ENCODE data around the gene AP1AR.

The AP1AR gene

DNA sequence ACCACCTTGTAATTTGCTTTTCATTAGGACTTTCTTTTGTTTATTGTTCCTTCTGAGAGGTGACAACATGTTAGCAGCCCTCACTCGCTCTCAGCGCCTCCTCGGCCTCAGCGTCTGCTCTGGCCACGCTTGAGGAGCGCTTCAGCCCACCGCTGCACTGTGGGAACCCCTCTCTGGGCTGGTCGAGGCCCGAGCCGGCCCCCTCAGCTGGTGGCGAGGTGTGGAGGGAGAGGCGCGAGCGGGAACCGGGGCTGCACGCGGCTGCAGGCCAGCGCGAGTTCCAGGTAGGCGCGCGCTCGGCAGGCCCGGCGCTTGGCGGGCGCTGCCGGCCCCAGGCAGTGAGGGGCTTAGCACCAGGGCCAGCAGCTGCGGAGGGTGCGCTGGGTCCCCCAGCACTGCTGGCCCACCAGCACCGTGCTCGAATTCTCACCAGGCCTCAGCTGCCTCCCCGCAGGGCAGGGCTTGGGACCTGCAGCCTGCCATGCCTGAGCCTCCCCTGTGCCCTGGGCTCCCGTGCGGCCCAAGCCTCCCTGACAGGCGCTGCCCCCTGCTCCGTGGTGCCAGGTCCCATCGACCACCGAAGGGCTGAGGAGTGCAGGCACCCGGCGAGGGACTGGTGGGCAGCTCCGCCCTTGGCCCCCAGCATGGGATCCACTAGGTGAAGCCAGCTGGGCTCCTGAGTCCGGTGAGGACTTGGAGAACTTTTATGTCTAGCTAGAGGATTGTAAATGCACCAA lies 9.2 kb upstream of the AP1AR start:
- DNase-seq (ENCODE audit: low read depth): no peak

DNA sequence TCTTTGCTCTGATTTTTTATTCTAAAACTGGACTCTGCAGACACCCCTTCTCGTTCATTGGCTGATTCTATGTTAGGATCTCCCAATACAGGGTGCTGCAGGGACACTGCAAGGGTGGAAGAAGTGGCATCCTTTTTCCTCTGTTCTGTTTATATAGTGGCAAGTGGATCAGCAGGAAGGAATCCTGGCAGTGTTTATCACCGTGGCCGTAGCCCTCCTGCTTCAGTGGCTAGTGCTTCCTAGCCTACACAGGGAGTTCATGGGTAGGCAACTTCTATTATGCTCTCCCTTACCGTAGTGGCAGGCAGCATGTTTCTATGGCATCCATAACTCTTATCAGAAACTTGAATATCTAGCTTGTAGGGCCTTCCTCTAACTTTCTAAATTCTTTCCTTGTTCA lies 6.4 kb upstream of the AP1AR start:
- no peak for DNase-seq (ENCODE audit: low read depth)

DNA sequence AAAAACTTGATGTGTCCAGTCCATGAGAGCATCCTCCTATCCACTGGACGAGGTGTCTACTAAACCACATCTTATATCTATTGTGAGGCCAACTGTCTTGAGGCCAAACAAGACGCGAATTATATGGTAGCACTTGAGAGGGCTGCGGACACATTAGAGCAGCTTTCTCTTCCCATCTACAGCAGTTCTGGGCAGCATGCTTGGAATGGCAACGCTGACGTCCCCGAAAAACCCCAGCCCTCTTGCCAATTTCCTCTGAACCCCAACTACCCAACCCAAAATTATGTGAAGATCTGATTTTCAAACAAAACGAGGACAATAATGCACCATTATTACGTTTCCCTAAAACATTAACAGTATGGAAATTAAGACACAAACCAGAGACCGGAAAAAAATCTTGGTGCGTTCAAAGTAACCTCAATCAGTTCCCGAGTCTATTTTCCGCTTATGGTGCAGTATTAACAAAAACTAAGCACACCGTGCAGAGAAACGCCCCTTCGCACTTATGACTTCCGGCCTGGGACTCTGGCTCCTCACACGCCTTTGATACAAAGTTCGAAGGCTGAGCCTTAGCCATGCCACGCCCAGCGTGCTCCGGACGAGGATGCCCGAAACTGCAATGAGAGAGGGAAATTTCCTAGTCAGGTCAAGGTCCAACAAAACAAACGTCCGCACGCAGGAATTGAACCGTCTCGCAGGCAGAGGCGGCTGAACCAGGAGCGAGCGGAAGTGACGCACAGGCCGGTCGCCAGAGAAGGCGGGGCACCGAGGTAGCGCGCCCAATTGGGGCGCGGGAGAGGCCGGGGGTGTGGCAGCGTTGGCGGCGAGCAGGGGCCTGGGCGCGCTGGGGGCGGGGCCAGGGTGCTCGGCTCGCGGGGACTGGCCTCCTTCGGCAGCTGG lies 458 bp upstream of the AP1AR start:
- peak; percentile 94 for DNase-seq (ENCODE audit: low read depth)

DNA sequence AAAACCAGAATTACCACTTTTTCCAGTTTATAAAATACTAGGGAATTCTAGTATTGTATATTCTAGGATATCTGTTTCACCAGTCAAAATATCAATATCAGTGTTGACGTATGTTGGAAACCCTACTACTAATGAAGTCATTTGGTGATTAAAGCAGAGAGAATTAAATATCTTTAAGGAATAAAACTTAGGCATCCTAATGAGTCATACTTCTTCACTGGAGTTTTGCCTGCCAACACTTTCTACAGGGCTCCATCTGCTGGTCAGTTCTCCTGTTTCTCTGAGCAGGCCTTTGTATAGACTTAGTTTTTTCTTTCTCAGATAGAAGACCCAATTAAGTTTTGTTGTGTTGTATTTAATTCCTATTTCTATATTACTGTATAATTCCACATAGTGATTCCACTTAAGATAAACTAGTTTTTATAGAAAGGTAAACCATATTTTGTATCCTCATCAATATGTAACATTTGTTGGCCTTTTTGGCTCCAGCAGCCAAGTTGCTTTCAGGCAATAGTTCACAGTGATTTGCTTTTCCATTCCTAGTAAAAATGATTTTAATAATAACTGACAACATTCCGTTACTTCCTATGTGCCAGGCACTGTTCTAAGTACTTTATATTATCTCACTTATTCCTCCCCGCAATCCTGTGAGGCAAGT lies 3.5 kb downstream of the AP1AR start:
- peak; percentile 41 for DNase-seq (ENCODE audit: low read depth)

DNA sequence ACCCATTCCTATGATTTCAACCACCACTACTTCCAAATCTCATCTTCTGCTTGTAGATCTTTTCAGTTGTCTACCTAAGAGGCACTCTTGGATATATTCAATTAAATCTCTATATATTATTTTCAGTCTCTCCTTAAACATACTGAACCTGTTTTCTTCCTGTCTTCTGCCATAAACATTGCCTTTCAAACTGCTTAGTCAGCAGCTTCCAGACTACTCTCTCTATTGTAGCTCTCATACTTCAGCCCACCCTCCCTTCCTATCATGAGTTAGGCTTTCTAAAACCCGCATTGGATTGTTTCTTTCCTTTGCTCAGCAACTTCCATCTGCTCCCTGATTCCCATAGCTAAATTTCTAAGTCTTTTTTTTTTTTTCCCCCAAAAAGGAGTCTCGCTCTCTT lies 4.5 kb downstream of the AP1AR start:
- no peak for DNase-seq (ENCODE audit: low read depth)

DNA sequence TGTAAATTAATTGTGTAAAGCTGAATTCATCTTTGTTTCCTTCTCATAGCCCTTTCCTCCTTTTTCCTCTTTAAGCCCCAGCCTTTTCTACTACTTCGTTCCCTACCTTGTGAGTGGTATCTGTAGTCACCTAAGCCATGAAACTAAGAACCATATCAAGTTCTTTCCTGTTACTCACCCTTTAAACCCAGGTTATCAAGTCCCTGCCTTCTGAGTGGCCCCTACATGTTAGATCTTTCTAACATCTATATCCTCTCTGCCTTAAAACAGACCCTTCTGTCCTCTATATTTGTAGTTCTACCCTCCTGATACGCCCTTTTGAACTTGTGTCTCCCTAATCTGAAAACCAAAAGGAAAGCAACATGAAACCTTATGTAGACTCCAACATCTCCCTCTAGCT lies 7.2 kb downstream of the AP1AR start:
- DNase-seq (ENCODE audit: low read depth): no peak

DNA sequence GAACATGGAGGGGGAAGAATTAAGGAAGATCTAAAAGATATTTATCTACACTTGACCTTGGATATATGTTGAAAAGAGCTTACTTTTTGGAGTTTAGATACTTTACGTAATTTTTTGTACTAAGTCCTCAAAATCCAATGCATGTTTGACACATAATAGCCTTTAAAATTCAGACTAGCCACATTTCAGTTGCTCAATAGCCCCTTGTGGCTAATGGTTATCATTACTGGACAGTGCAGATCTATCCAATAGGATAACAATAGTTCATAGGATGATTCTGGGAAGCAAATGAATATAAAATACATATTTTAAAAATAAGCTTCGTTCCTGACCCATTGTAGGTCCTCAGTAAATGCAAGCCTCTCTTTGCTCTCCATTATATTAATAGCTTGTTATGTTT lies 13.8 kb downstream of the AP1AR start:
- no peak for DNase-seq (ENCODE audit: low read depth)

DNA sequence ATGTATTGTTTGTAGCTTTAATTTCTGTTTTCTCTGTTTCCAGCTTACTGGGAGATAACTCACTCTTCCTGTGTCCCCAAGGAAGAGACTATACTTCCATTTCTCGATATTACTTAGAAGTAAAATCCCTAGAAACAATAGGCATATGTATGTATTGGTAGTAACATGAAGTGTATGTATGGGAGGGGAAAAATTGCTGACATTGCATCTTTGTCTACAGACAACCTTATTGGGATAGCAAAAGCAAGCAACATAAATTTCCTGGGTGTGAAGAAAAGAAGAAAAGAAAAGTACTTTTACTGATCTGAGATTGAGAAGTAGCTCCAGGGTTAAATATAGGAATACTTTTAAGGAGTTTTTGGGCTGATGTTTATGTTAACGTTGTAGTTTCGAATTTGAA lies 15.4 kb downstream of the AP1AR start:
- no peak for DNase-seq (ENCODE audit: low read depth)

DNA sequence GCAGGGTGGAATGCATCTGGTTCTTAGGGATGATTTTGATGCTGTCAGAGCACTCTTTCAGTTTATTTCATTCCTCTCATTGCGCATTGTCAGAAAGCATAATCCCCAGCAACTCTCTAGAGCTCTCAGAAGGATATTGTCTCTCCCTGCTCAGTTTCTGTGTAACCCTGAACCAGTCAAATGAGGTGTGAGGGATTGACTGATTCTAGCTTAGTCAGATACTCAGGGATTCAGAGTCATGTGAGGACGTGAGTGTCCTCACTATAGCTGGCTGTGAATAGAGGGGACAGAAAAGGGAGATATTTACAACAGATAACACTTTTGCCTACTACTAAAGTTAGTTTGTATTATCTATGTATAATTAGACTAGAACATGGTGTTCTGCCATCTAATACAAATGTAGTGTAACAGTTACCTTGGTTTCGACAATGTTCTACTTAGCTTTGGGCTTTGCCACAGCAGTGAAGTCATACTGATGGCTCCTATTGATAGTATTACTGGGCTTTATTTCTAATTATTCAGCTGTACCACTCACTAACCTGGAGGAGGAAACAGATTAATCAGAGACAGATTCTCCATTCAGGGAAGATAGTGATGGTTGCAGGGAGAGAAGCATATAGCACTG lies 19.5 kb downstream of the AP1AR start:
- no peak for DNase-seq (ENCODE audit: low read depth)

DNA sequence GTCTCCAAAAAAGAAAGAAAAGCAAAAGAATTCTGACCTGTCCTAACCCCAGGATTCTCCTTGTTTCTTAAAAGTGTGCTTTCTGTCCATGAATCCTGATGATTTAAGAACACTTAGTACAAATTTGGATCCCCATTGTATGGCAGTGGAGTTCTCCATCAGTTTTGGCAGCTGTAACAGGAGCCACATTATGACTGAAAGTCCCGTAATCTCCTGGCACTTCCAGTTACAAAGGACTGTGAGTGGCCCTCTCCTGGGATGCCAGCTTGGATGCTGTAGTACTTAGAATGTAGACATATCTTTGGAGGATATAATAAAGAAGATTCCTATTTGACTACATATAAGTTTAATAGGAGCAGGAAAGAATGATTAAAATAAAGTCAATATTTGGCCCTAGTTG lies 20.6 kb downstream of the AP1AR start:
- no peak for DNase-seq (ENCODE audit: low read depth)

DNA sequence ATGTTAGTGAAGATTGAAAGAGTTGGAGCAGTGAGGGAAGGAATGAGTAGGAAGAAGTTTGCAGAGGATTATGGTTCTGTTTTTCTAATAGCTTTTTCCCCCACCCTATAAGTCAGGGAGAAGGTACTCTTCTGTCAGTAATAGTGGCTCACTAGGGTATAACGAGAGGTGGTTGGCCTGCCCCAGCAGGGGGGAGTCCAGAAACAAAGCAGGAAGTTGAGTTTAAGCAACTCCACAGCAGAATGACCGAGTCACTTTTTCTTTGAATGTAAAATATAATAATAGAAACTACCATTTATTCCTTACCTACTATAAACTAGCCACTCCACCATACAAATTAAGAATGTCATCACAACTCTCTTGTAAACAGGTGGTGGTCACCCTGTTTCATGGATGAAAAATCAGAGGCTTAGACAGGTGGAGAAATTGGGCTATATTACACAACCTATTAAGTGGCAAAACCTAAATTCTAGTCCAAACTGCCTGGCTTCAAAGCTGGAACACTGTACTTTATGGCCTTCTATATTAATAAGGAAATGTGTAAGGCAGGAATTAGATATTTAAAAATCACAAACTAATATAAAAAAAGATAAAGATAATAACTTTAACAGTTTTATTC lies 21.9 kb downstream of the AP1AR start:
- no peak for DNase-seq (ENCODE audit: low read depth)

DNA sequence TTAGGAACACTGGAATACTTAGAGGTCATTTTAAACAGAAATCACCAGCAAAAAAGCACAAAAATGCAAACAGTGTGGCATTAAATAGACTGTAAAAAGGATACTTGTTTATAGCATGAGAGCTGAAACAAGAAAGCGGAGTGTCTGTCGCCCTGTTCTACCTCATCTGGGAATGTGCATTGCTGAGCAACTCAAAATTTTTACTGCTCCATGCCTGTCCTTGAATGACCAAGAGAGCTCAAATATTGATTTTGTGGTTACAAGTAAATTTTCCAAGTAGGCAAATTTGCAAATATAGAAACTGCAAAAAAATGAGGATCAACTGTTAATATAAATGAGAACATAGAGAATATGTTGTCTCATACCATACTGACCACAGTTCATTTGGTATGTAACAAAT lies 25.5 kb downstream of the AP1AR start:
- no peak for DNase-seq (ENCODE audit: low read depth)

DNA sequence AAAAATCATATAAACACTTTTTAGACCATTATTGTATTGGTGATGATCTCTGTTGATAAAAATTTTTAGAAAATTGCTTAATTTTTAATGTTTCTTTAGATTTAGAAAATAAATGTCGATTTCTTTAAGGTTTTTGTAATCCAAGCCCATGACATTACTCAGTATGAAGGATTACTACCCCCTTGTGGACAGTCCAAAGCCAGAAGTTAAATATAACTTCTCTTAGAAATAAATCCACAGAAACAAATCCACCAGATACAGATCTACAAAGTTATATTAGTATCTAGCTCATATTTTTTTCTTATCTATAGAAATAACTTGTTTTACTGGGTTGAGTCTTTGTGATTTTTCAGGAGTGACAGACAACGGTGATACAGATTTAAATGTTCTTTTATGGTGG lies 35.2 kb downstream of the AP1AR start:
- DNase-seq (ENCODE audit: low read depth): no peak

DNA sequence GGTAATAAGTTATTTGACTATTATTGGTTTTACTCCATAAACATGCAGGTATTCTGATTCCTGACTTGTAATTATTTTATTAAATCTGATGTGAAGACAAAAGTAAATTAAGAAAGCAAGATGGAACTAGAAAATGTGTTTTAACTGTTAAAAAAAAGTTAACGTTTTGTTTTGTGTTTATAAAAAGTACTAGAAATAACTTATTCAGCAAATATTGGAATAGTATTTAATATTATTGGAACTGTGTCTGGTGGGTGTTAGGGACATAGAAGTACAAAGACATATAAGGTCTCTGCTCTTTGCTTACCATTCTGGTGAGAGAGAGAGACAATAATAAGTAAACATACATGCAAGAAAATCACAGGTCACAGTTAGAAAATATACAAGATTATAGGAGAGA lies 38.5 kb downstream of the AP1AR start:
- DNase-seq (ENCODE audit: low read depth): no peak

DNA sequence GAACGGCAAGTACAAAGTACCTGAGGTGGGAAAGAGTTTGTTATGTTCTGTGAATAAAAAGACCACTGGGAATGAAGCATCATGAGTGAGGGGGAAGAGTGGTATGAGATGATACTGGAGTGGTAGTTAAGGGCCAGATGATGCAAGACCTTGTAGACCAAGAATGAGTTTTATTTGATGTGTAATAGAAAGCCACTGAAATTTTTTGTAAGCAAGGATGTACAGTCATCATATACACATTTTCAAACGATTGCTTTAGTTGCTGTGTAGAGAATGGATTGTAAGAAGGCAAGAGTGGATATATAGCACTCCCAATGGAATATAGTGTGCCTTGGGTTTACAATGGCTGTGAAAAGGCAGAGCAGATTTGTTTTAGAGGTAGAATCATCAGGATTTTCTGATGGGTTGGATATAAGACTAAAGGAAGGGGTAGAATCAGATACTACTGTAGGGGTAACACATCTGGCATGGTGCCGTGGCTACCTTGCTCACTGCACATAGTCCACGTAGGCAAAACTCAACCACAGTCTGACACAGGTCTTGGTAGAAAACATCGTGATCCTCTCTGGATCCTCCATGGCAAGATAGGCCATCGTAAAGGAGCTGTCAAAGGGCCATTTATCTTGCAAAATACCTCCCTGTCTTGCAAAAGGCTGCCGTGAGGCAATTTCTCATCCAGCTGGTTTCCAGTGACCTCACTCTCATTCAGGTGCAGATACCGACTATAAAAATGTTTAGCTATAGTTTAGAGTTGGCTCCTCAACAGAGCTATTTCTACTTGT lies 39.2 kb downstream of the AP1AR start:
- DNase-seq (ENCODE audit: low read depth): no peak

DNA sequence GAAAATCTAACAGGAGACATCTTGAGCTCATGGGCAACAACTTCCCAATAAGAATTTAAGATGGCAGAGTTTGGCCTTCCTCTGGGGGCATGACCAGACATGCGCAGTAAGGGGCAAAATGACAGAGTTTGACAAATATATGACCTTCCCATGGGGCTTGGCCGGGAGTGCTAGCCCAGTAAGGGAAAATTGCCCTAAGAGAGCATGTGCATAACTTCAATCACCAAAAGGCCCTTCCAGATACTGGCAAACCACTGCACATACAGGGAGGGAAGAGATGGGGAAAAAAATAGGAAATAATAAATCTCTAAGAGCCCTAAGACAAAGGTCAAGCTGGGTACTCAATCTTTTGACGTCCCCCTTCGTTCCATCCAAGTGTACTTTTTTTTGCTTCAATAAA lies 40.7 kb downstream of the AP1AR start:
- no peak for DNase-seq (ENCODE audit: low read depth)

DNA sequence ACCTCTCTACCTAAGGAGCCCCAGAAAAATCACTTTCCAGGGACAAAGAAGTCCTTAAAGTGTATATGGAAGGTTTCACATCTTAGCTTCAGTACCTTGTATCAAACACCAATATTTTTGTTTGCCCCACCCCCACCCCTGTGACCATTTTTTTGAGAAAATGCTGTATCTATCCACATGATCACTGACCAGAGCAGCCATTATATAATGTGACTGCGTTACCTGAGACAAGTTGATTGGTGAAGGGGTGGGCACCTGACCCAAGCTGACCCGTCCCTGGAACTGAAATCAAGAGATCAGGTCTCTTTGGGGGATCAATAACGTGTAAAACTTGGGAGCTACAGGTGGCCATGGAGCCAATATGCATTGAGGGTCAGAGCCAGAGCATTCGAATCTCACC lies 43.4 kb downstream of the AP1AR start:
- DNase-seq (ENCODE audit: low read depth): no peak

DNA sequence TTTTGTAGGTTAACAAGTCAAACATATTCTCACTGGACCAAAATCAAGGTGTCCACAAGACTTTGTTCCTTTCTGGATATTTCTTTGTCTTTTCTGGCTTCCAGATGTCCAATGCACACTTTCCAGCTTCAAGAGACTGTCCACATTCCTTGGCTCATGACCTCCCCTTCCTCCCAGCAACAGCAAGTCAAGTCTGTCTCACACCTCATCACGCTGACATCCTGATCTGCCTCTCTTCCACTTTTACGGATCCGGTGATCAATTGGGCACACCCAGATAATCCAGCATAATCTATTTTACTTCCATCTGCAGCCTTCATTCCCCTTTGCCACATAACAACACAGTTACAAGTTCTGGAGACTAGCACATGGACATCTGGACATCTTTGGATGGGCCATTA lies 44.5 kb downstream of the AP1AR start:
- DNase-seq (ENCODE audit: low read depth): no peak

DNA sequence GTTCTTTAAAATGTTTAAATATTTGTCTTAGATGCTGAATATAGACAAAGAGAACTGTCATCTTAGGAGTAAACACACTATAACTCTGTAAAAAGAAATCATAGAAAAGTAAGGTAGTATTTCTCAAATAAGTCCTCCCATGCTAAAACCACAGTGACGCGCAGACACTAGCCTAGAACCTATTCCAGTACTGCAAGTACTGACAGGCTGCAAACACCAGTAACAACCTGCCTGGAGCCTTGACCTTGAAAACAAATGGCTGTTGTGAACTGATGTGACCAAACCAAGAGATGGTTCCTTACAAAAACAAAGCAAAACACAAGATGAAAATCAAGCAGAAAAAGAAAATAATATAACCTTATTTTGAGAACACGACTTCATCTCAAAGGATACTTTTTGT lies 45.6 kb downstream of the AP1AR start:
- DNase-seq (ENCODE audit: low read depth): no peak

DNA sequence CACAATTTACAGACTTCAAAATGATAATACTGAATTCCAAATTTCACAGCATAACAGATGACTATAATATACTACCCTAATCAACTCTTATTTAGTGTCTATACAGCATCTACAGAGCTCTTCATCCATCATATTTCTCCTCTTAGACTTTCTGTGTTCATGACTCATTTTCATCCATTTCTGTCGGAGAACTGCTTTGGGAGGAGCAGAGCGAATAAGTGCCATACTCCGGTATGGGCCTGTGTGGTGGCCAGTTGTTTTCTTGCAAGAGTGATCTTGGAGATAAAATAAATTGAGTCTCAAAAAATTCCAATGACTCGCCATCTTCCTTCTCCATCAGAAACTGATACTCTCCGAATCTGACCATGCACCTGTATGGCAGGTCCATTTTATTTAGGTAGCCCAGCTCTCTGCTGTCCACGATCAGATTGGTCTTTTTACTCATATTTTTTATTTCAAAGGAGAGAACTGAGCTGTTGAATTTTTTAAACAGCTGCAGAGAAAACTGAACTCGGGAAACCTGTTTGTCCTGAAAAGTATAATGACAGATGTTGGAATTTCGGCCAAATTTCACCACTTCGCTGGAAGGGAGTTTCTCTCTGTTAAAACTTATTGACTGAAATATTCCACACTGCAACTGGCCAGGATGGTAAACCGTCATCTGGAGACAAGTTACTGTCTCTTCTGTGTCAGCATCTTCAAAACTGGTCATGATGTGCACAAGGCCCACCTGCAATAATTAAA lies 46.3 kb downstream of the AP1AR start:
- no peak for DNase-seq (ENCODE audit: low read depth)

Measured in stimulated activated CD8-positive, alpha-beta memory T cell treated with anti-CD3 and anti-CD28 coated beads, Interleukin-12 subunit alpha, Interleukin-12 subunit beta, amount 100 ng/mL, for 1 hour (primary cell).